GM19025 (cell line): Measurements from ENCODE around the gene ETFB.

ENCODE experiments used
- ATAC-seq: cut with Tn5 transposase; IDR thresholded peaks from one replicate; pipeline ENCODE4 v1.9.1; 2021; ENCODE audit warnings: mild to moderate bottlenecking, low read depth, moderate library complexity; ENCODE audit not compliant: unreplicated experiment

Gene ETFB

DNA sequence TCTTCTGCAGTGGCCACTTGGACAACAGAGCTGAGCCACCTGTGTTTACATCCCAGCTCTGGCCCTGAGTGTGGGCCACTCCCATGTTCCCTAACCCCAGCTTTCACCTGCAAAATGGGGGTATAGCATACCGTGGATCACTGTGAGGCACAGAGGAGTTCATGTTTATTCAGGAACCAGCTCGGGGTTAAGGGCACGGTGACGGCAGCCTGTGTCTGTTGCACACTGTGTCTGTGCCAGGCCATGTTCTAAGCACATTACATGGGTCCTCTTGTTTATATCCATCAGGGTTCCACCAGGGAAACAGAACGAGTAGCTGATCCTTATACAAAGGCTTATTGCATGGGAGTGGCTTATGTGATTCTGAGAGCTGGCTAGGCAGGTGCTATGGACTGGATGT is 68.8 kb downstream of the ETFB start:
- no peak for ATAC-seq

DNA sequence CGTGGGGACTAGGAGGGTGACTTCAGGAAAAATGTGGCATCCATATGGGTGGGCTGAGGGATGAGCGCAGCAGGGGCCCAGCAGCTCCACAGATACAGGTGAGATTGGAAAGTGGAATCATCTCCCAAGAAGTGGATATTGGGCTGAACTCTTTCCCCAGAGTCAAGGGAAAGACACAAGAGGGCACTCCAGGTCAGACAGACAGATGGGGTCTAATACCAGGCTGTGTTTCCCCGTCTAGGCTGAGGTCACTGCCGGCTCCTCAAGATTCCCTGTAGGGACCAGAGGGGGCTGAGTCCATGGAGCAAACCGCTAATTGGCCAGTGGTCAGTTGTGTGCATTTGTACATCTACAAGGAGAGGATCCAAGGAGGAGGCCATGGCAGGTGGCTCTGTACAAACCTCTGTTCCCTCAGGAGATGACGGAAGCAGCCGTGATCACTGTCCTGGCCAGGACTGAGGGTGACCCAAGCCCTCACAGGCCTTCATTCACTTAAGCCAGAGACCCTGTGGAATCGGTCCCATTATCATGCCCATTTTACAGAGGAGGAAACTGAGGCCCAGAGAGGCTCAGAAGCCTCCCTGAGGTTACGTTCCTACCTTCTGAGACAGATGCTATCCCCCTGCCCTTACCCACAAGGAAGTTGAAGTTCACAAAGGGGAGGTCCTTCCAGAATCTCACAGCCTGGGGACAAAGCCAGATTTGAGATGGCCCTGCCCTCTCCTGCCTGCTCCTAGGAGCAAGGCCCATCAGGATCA is 69.7 kb downstream of the ETFB start:
- ATAC-seq: no peak

DNA sequence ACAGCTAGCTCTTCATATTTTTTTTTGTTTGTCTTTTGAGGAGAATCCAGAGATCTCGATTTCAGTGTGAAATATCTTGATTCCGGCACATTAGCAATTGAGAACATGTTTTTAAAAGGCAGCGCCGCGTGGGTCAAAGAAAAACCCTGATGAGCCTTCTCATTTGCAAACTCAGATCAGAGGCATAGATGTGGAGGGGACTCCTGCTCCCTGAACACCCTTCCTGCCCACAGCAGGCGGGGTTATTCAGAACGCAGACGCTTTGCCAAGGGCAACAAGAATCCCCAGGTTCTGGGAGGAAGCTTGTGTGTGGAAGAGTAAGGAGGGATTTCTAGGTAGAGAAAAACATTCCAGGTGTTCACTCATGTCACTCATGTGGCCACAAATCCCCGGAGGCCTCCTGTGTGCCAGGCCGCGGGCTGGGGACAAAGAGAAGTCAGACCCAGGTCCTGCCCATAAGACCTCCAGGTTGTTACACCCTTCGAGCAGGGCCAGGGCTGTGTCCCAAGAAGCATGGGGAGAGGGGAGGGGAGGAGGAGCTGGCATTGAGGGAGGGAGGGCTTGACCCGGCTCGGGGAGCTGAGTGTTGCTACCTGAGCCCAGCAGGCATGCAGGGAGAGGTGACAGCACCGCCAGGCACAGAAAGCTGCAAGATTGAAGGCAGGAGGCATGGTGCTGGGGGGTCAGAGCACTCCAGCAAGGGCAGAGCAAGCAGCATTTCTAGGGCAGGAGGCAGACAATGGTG is 70.6 kb downstream of the ETFB start:
- ATAC-seq: no peak
